HG02678 (cell line): ENCODE measurements around the gene LIMCH1.
"Not testable (repeated sequence)": the region's sequence is repeated elsewhere in the genome, so short reads cannot be mapped to it uniquely, and the experiment has no call there.

Experiments
- ATAC-seq: cut with Tn5 transposase; IDR thresholded peaks from one replicate; pipeline ENCODE4 v1.9.1; 2021; ENCODE audit warnings: mild to moderate bottlenecking, moderate library complexity; ENCODE audit not compliant: unreplicated experiment

Gene LIMCH1, protein sequence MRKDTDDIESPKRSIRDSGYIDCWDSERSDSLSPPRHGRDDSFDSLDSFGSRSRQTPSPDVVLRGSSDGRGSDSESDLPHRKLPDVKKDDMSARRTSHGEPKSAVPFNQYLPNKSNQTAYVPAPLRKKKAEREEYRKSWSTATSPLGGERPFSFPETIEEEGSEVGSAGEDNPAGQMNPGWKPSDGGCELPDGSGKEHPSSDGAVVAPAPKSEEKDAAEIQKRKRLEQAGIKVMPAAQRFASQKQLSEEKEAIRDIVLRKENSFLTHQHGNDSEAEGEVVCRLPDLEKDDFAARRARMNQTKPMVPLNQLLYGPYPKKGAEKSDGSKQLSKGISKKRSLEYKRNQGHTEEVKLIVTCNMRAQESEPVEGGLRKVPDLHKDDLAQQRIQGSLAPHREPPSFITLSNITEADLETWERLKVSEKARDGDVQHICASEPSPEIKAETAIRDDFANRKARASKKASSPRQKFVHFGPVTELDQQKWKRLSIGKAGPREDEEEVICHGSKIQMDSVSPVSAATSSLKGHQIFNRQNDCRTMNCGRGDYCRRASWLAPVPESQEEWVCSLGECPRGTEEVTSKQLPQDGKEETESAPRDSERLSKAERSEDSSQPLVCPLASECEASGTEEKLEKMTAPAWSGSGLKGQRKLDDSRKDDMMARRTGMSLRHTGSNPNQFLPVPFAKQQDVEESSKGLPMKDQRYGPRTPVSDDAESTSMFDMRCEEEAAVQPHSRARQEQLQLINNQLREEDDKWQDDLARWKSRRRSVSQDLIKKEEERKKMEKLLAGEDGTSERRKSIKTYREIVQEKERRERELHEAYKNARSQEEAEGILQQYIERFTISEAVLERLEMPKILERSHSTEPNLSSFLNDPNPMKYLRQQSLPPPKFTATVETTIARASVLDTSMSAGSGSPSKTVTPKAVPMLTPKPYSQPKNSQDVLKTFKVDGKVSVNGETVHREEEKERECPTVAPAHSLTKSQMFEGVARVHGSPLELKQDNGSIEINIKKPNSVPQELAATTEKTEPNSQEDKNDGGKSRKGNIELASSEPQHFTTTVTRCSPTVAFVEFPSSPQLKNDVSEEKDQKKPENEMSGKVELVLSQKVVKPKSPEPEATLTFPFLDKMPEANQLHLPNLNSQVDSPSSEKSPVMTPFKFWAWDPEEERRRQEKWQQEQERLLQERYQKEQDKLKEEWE (N-terminal part only)

DNA sequence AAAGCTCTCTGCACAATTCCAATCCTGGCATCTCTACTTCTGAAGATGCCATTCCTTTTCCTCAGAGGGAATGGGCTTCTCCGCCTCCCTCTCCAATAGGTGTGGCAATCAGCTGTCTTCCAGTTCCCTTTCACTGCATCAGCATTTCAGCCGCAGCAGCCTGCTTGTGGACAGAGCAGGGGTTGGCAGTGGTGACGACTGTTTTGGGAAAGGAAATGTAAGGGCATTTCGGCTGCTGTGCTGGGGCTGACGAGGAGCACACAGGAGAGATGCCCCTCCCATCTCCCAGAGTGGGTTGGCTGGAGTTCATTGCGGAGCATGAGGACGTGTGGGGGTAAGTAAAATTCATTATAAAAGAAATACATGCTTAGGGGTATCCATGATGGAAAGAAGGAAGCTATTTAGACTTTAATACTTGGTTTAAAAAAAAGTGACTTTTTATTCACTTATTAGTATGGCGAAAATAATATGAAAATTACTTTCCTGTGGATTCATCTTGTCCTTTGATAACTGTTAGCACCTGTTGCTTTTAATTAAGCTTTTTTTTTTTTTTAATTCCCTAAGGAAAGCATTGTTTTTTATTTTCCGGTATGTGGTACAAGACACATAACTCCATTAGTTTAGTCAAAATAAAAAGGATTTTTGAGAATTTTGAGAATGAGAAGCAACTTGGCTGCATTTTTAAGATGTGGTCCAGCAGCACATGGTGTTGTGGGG, at the start of gene LIMCH1:
LIMCH1 (plus strand) TSS at position 141 of the 717 bp plus-strand sequence. CDS start 67,839 bp downstream, outside the sequence.
- ATAC-seq = no peak

DNA sequence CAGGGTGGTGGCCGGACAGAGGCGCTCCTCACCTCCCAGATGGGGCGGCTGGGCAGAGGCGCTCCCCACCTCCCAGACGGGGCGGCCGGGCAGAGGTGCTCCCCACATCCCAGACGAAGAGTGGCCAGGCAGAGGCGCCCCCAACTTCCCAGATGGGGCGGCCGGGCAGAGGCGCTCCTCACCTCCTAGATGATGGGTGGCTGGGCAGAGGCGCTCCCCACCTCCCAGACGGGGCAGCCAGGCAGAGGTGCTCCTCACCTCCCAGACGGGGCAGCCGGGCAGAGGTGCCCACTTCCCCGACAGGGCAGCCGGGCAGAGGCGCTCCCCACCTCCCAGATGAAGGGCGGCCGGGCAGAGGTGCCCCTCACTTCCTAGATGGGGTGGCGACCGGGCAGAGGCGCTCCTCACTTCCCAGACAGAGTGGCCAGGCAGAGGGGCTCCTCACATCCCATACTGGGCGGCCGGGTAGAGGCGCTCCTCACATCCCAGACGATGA, 46.8 kb upstream of the LIMCH1 start:
- ATAC-seq = not testable (repeated sequence)

DNA sequence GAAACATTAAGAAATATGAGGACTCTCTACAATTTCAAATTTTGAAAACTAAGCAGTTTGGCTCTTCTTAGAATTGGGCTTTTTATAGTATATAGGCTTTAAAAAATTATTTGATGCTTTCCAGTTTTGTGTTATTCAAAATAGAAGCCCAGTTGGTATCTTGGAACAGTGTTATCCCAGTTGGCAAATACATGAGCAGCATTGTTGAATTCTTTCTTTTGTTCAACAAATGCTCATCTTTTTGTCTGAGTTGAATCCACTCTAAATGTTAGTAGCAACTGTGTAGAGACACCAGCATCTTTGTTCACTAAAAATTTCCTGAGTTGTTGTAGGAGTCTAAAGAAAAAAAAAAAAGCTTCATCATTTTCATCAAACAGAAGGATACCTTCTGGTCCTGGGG, 41.0 kb upstream of the LIMCH1 start:
- ATAC-seq = no peak

DNA sequence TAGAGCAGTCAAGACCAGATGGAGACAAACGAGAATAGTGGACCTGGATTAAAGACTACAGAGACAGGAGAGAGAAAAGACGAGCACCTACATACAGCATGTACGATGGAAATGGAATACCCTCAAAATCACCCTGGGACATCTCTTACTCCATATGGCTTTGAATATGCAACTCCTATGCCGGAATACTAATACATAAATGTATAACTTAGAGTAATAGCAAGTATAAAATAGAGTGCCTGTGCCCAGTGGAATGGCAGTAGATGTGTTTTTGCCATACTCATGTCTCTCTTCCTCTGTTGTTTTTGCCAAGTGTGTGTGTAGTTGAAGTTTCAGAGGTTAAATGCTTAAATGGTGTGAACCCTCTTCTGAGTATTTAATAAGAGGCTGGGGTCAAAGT, 39.8 kb upstream of the LIMCH1 start:
- ATAC-seq = no peak

DNA sequence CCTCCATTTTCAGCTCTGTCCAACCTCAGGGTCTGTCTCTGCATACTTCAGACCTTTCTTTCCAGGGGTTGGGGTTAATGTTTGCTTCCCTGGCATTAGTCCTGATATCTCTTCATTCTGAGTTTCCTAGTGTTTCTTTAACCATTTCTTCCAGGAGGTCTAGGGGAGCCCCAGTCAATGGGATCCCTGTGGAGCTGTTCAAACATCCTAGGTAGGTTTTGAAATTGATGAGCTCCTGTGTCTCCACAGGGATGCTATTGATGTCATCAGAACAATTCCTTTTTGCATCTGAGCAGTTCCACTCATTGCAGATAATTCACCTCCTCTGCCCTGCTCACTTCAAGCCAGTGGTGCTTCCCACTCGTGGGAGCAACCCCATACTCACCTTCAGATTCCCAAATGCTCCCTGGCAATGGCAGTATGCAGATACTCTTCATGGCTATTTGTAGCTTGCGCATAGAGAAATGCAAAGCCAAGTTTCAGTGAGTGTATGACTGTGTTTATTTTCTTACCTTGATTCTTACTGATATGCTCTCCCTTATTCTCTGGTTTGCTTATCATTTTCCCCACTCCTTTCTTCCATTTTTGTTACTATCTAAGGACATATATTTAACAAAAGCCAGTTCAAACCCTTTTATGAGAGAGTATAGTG, 33.7 kb upstream of the LIMCH1 start:
- no peak for ATAC-seq

DNA sequence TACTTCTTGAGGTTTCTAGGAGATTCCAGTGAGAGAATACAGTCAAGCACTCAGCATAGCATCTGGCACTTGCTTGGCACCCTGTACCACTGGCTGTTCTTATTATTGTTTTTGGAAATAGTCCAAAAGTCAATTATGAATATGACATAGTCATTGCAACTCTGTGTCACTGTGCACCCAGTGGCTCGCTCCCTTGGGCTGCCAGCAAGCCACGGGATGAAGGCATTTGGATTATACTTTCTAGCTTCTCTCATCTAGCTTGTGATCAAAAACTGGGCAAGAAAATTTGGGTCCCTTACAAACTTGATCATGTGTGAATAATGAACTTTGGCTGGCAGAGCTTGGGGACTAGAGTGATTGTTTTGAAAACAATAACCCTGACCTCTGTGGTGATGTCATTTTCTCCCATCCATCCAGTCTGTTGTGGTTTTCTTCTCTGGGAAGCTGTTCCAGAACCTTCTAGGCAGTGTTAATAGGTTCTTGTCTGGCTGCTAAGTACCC, 32.7 kb upstream of the LIMCH1 start:
- ATAC-seq = no peak

DNA sequence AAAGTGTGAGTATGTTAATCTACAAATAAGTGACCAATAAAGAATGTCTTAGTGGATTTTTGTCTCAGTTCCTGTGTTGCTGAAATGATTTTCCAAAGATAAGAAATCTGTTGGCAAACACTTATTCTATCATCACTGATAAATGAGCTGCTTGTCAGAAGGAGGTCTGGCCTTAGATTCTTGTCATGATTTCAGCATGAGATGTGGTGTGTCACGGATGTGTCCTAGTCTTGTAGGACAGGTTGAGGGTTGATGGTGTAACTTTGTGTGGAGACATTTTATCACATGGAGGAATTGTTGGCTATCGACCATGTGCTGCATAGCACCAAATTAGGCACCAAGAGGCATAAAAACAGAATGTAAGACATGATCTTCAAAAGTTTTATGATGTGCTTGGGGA, 31.8 kb upstream of the LIMCH1 start:
- no peak for ATAC-seq

DNA sequence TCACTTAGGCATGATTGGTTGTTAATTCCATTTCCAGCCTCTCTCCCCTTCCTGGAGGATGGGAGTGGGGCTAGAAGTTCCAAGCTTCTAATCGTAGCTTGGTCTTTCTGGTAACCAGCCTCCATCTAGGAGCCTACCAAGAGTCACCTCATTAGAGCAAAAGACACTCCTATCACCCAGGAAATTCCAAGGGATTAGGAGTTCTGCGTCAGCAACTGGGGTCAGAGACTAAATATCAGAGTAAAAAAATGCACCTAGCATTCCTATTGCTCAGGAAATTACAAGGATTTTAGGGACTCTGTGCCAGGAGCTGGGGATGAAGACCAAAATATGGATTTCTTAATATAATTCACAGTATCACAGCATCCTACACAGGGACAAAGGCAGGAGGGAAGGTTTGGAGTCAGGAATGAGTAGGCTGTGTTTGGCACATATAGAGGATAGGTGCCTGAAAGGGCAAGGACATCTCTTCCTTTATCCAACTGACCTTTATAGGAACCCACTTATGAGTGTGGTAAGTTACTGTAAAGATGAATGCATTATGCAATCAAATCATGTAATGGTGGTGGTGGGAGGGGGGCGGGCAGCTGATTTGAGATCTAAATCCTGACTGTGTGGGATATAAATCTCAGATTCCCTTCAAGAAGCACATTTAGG, 30.5 kb upstream of the LIMCH1 start:
- no peak for ATAC-seq

DNA sequence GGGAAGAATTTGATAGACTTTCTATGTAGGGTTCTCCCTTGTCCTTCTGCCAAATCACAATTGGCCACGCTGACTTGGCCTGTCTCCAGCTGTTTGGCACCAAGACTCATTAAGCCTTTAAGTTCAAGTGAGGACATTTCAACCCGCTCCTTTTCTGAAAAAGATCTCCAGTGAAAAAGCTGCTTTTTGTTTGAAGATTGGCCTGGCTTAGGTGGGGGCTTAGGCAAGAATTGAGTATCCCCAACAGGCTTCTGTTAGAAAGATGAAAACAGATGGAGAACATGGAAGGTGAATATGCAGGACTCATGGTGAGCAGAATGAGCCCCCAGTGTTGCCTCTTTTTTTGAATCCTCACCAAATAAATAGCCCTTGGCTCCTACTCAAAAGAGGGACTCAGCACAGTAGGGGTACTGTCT, 28.5 kb upstream of the LIMCH1 start:
- no peak for ATAC-seq

DNA sequence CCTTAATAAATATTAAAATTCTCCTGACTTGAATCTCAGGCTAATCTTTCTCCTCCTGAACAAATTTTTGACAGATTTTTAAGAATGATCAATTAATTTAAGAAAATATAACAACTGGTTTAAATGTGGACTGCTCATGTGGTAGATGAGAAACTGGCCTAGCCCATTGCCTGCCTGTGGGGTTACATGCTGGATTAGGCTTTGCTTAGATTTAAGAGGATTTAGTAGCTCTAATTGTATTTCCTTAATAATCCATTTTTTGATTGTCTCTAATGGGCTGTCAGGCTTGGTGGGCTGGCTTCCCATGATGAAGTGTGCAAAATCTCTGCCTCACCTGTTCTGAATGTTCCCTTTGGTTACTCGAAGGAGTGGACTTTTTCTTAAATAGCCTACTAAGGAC, 27.8 kb upstream of the LIMCH1 start:
- ATAC-seq = no peak

DNA sequence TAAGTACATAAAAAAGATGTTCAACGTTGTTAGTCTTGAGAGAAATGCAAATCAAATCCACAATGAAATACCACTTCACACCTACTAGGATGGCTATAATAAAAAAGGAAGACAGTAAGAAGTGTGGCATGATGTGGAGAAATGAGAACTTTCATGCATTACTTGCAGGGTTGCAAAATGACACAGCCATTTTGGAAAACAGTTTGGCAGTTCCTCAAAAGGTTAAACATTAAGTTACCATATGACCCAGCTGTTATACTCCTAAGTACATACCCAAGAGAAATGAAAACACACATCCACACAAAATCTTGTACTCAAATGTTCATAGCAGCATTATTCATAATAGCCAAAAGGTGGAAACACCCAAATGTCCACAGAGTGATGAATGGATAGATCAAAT, 25.8 kb upstream of the LIMCH1 start:
- no peak for ATAC-seq

DNA sequence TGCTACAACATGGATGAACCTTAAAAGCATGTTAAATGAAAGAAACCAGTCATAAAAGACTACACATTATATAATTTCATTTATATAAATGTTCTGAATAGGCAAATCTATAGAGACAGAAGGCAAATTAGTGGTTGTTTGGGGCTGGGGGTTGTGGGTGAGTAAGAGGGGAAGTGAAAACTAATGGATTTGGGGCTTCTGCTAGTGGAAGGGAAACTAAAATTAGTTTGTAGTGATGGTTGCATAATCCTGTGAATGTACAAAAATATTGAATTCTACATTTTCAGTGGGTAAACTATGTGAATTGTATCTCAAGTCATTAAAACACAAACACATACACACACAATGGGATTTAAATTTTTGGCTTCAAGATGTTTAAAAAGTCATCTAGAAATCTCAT, 25.4 kb upstream of the LIMCH1 start:
- ATAC-seq = no peak

DNA sequence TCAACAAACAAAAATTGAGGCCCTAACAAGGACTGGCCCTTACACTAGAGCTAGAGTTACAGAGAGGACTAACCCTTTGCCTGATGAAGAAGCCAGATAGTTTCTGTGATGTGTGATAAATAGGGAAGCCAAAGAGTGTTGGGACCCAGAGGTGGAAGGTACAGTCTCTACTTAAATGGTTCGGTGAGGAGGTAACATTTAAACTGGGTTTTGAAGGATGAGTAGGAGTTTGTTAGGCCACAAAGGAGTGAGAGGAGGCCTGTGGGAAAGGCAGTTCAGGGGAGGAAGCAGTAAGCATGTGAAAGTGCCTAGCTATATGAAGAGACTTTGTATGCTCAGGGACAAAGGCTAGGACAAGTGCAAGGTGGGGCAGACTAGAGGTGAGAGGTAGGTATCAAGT, 23.8 kb upstream of the LIMCH1 start:
- ATAC-seq = no peak

DNA sequence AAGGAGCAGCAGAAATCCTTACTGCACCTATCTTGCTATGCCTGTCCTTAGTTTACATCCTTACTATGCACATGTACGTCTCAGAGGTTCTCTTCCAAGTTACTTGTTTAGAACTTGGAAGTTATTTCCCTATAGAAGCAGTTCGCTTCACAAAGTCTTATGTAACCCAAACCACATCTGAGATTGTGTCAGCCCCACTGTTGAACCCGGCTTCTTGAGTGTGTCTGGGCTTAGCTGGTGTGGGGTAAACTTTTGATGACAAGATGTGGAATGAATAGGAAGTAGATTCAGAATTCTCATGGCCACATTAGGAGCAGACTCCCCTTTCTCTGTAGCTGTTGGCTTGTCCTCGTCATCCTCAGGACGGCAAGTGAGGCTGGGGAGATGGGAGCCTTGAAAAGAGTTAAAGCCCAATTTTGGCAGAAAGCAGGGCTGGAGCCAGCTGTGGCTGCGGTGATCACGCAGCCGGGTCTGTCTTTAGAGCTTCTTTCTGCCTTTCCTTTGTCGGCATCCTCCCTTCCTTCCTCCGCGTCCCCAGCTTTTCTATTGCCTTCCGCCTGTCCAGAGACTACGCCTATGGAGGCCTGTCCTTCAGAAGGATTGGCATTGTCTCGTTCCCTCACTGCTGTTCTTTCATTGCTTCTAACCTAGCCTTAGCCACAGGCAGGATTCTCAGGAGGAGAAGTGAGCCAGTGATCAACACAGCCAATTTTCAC, 23.0 kb upstream of the LIMCH1 start:
- no peak for ATAC-seq

DNA sequence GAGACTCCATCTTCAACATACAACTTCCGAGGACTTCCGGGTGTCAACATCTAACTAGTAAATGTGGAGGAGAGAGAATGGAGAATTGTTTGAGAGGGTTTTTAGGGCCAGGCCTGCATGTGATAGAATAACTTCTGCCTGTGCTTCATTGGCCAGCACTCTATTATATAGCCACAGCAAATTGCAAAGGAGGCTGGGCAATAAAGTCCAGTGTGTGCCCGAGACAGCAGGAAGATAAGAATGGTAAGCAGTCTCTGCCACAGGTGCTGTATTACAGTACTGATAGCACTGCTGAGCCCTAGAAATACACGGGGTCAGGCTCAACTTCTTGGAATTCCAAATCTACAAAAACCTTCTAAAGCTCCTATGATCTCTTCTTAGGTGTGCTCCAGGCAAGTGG, 20.8 kb upstream of the LIMCH1 start:
- no peak for ATAC-seq

DNA sequence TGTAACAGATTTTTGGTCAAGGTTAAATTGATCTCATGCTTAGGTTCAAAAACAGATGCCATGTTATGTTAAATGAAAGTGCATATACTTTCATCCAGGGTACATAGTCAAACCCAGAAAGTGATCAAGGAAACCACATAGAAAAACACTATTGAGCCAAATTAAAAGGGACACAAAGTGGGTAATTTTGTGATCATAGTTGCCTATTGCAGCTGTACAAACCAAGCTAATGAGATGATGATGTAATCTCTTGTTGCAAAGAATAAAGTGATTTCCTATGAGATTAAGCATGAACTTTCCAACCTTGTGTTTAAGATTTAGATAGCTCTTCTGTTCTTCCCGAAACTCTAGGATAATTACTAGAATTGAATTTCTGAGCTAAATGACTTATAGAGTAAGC, 20.2 kb upstream of the LIMCH1 start:
- no peak for ATAC-seq

DNA sequence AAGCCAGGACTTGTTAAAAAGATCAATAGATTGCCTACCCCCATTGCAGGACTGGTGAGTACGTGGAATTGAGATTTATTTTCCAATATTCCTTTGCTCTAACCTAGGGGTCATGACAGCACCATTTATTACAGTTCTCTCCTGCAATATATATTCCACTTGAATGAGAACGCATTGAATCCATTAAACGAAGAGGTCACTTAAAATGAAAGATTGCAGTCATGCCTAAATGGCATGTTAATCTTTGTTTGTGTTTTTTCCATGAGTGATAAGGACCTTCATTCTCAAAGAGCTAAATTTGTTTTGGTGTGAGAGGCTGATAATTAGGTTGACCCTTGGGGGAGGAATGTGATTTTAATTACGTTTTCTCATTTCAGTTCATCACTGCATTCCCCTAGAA, 13.5 kb upstream of the LIMCH1 start:
- no peak for ATAC-seq

DNA sequence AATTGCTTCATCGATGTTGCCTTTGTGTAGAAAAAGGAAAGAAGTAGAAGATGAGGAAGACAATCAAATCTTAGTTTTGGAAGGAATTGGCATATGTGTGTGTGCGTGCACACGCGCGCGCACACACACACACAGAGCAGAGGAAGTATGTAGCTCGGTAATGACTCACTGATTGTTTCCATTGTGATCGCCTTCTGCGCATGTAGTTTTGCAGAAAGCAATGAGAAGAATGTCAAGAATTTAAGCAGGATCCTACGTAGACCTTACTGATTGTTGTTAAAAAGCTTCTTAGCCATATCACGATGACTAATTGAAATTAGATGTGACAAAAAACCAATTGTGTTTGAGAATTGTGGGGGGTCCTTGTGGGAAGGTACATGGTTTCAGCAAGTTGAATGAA, 12.8 kb upstream of the LIMCH1 start:
- ATAC-seq = no peak

DNA sequence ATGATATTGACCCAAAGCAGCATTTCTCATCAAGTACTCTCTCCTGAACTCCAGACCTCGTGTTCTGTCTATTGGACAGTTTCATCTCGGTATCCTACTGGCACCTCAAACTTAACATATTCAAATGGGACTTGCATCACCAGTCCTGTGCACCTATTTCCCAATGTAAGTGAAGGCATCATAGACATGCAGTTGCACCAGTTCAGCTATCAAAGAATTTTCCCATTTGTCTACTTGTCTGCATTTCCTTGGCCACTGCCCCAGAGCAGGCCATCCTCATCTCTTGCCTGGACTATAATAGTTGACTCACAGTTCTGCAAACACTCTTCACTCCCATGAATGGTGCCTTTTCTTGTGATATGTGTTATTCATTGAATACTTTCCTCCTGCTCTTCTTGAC, 11.3 kb upstream of the LIMCH1 start:
- ATAC-seq = no peak
